22Rv1 (cell line): ENCODE measurements around the gene L3MBTL4.

ENCODE experiments used
- CTCF ChIP-seq: fragments of 450-650 bp; IDR thresholded peaks from 2 replicates; pipeline ENCODE4 v1.5.1; 2017; ENCODE audit warnings: mild to moderate bottlenecking
- ZFX ChIP-seq: fragments of 450-650 bp; IDR thresholded peaks from 2 replicates; pipeline ENCODE4 v1.6.1; 2017; ENCODE audit warnings: antibody characterized with exemption, borderline replicate concordance

DNA sequence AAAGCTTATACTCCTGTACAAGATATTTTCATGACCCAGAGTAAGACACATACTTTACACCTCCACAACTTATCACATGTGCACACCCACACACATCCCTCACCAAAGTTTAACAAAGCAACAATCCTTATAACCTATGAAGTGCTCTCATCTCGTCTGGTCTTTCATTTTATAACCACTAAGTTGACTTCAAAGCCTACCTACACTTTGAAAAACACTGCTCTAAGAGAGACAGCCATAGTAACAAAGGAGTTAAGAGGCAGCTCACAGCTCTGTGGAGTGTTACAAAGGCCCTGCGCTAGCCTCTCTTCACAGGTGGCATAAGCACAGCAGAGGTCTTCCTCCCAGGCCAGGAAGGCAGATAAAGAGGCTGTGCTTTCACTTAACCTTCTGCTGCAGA is 449.7 kb downstream of the L3MBTL4 start:
- no peak for TF ChIP-seq CTCF
- no peak for TF ChIP-seq ZFX
